SHP77 (cell line): ENCODE data around the gene ALG9.

Experiments
- DNase-seq, 2 experiments: peaks; one replicate each; lab custom pipeline; 2025; lab: John Stamatoyannopoulos, UW

ALG9 gene

DNA sequence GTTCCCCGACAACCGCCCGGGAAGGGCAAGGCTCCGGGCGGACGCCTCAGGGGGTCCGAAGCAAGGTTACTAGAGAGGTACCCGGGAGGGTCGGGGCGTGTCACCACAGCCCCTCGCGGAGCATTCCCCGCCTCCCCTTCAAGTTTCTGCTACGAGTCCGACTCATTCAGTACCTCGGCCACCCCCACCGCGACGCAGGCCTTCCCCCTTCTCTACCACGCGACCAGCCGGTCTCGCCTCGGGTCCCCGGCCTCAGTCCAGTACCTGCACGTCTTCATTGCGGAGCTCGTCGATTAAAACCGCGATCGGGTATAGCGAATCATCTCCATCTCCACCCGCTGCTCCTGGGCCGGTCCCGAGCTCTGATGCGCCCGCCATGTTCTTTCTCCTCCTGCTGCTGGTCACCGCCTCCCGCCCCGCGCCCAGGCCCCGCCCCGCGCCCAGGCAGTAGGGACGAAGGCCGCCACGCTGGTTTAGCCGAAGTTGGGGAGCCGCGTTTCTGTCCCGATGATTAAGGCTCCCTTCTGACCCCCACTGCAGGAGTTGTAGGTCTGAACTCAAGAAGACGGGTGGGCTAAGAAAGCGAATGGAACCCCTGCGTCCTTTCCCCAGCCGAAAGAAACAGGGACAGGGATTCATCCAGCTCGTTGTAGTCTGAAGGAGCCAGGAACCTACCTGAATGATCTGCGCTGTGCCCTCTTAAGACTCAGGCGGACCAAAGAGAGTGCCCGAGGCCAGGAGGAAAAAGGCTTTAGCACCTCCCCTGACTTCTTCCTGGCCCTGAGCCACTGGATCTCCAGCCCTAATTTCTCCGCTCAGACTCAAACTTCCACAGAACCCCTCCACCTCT lies 105.2 kb downstream of the ALG9 start, which contains the start of gene PPP2R1B:
TSS of gene PPP2R1B (minus strand) at position 406 of the 850 bp plus-strand sequence. CDS start at position 378, 28 bp downstream.
- DNase-seq = peak; percentile 42 to 54

GRCh38 chr11:111765320-111765983 lies 105.9 kb downstream of the ALG9 start:
- no peak for DNase-seq

DNA sequence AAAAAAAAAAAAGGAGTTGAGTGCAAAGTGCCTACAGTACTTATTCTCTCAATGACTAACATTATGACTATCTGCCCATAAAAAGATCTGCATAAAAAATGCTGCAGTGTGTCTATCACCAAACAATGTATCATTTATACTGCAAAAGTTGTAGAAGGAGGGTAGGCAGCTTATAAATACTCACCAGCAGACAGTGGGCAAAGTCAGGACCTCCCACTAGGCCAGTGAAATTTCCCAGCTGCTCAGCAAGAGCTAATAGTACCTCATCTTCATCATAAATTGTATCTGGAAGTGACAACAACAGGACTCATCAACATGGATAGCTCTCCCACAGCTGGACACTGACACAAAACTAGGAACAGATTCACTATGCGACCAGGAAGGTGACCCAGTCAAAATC lies 106.8 kb downstream of the ALG9 start:
- DNase-seq = no peak

DNA sequence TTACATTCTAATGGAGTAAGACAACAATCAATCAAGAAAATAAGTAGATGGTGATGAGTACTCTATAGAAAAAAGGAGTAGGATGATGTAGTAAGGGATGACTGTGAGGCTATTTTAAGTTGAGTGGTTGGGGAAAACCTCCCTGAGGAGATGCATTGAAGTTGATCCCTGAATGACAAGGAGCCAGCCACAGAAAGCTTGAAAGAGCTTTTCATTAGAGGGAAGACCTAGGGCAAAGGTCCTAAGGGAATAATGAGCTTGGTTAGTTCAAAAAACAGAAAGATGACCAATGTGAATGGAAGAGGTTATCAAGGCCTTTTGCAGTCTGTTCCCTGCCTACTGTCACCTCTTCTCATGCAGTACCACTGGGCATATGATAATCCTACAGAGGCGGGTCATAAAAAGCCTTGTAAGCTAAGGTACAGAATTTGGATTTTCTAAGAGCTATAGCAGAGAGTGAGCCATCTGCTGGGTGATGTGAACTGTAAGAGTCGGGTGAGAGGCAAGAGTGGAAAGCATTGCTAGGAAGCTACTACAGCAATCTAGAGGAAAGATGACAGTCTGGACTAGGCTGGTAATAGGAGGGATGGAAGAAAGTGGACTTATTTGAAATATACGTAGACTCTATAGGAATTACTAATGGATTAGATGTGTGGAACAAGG lies 108.3 kb downstream of the ALG9 start:
- DNase-seq = no peak

DNA sequence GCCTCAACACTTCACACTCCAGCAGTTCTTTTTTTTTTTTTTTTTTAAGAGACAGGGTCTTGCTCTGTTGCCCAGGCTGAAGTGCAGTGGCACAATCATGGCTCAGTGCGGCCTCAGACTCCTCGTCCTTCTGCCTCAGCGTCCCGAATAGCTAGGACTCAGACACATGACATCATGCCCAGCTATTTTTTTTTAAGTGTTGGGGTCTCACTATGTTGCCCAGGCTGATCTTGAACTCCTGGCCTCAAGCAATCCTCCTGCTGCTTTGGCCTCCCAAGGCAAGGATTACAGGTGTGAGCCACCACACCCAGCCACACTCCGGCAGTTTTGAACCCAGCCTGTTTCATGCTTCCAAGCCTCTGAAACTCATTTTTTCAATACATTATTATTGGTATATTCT lies 108.9 kb downstream of the ALG9 start:
- no peak for DNase-seq

DNA sequence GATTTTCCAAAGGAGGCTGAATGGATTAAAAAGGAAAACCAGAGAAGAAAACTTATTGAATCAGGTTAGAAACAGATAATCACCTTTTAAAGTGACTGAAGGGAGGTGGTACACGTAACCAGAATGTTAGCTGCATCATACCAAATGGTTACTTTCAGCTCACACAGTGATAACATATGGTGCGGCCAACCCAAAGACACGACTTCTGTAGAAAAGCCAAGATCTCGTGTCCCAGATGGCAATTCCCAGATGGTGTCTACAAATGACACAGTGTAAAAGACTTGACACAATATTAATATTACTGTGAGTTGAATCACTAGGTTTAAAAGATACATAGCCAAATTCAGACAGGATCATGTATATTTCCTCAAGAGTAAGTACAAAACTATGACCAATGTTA lies 110.3 kb downstream of the ALG9 start:
- no peak for DNase-seq

GRCh38 chr11:111759778-111760407 lies 111.5 kb downstream of the ALG9 start:
- DNase-seq = no peak

- DNase-seq = no peak
Observed at GRCh38 chr11:111759376-111759775, 112.0 kb downstream of the ALG9 start.

DNA sequence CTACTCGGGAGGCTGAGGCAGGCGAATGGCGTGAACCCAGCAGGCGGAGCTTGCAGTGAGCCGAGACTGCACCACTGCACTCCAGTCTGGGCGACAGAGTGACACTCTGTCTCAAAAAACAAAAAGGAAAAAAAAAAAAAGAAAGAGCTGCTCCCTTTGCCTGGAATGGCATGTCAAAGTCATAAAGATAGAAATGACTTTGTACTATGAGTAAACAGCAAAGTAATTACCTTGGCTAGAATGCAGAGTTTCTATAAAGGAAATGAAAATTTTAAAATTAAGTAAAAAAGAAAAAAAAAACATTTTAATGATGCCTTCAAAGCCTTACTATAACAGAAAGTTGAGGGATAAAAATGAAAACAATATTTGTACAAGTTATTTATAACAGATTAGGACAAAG lies 115.3 kb downstream of the ALG9 start:
- no peak for DNase-seq

GRCh38 chr11:111749646-111750045 lies 121.7 kb downstream of the ALG9 start:
- no peak for DNase-seq

GRCh38 chr11:111748035-111748804 lies 123.2 kb downstream of the ALG9 start:
- no peak for DNase-seq

DNA sequence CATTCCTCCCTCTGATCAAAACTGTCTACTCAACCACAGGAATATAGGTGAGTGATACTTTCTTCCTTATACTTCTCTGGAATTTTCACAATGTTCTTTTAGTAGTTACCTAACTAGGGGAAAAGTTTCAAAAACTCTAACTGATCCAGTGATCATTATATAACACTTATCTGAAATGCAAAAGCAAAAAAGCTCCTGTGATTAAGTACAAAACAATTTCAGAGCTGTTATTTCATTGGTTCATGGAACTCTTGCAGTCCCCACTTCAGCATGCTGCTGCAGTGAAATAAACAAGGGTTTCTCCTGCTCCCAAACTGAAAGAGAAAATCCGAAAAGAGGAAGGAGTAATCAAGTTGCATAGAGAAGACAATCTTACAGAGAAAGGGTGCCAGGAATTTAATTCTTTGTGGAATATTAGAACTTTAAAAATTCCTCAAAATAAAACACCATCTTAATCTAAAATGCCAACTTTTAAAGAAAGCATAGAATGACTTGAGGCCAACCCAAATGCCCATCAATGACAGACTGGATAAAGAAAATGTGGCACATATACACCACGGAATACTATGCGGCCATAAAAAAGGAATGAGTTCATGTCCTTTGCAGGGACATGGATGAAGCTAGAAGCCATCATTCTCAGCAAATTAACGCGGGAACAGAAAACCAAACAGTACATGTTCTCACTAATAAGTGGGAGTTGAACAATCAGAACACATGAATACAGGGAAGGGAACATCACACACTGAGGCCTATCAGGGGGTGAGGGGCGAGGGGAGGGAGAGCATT lies 125.5 kb downstream of the ALG9 start:
- no peak for DNase-seq

DNA sequence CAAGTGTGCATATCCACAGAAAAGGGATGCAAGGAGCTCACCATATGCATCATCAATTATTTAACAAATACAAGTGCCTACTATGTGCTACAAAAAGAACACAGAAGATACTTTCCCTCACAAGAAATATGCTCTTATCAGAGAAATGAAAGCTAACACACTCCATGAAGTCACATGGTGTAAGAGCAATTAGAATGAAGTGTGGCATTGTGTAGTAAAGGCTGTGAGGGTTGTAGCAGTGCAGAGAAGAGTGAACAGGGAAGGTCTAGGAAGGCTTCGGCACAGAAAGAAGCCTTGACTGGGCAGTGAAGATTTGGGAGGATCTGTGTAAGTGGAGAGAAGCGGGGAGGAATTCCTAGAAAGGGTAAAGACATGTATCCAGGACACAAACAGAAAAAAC lies 127.7 kb downstream of the ALG9 start:
- no peak for DNase-seq

DNA sequence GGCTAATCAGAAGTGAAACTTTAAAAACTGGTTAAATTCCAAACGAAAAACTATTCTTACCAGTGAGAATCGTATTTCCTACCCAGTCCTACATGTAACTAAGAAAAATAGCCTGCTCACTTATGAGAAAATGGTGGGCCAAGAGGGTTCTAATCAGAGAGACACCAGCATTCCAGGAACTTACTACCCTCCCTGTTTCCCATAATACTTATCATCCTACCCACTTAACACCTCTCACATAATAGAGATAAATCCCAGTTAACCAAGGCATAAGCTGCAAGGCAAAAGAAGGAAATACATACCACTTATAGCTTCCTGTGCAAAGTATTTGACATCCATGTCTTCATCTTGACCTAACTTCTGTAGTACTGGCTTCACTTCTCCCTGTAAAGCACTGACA lies 129.6 kb downstream of the ALG9 start:
- no peak for DNase-seq

DNA sequence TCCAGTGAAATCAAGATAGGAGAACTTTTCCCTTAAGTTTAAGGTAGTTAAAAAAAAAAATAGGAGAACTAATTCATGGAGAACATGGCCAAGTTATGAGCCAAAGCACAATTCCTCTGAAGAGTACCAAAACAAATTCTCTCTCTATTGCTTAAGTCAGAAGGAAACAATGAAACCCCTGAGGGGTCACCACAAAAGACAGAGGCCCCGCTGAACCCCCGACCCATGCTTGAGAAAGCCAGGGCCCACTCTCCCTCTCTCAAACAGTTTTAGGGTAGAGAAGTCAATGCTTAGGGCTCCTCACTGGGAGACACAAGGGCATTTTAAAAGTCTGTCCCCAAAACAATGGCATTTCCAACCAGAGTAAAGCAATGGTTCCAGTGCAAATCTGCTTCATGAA lies 132.1 kb downstream of the ALG9 start:
- no peak for DNase-seq

DNA sequence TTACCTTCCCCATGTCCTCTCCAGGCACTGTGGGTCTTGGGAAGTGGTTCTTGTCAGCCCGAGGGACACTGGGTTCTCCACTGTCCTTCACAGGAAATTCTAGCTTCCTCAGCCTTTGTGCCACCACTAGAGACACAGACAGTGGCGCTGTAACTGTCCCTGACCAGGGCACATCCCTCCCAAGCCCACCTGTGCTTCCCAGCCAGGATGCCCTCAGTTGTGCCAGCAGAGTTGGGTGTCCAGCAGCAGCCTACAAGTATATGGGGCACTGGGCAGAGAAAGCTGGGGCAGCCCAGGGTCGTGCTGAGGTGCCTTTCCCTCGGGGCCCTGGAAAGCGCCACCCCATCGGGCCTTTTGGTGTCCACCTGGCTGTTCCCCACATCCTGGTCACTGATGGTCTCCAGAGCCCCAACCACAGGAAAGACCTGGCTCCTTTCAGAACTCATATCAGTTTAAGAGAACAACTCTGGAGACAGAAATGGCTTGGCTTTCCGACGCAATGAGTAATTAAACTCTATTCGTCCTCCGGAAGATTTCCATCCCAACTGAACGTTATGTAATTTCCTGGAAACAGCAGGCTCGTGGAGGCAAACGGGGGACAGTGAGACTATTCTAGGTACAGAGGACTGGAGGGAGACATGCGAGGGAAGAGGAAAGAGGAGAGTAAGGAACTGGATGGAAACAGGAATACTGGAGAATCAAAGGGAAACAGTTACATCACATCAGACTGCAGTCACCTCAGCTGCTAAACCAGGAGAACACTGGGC lies 133.8 kb downstream of the ALG9 start:
- no peak for DNase-seq

DNA sequence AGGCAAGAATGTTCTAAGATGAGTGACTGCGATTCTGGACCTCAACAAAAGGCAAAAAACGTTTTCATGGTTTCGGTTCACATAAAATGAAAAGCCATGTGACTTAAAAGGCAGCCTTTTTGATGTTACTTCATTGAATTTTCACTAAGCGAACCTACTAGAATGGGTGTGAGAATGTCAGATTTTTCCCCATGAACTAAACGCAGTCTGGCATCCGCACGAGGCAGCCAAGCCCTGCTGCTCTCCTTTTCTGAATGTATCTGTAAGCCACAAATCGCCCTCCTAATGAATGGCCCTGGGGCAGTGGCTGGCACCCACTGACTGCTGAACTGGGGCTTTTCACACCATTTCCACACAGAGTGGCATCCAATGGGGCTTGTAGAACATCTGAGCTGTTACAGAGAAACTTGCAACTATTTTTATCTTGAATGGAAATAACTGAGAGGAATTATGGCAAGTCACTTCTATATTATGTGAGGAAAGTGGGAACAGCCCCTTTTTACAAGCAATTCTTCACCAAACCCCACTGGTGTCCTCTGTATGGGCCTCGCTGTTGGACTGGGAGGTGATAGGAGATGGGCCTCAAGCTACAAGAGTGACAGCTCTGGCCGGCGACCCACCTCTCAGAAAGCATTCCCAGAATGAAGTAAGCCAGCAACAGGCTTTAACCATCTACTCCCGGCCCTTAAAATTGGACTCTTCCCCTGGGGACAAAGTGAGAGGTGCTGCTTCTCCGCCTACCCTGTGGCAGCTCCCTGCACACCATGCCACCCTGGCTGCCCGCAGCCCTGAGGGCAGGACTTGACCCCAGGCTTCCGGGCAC lies 134.5 kb downstream of the ALG9 start:
- no peak for DNase-seq
